SK-N-SH (cell line): Measurements from ENCODE around the gene MORC1. TPM values are rescaled to one million over a fixed set of nuclear protein-coding genes. Genes with fewer than 3 reads are reported as not detected.

Experiments
- CTCF ChIA-PET: fragments of 300-600, 350-600 bp; formaldehyde crosslinking; extraction: SDS; loops from one replicate; lab custom pipeline; 2021; lab: Yijun Ruan, JAX
- POLR2A ChIA-PET: fragments of 350-600 bp; sonication (Branson Sonifier 250); formaldehyde crosslinking; extraction: SDS; loops from one replicate; lab custom pipeline; 2020; ENCODE audit warnings: antibody characterized with exemption, inconsistent platforms; lab: Yijun Ruan, JAX
- DNase-seq: peaks from one replicate; pipeline ENCODE4 v3.0.0; 2012
- H2AFZ ChIP-seq: fragments of 200-600 bp; sonication (generic); 2 replicates; pipeline ENCODE4 v1.8.1; 2016; ENCODE audit warnings: antibody characterized with exemption, mild to moderate bottlenecking, low read depth
- H3F3A ChIP-seq: fragments of 200-600 bp; sonication (generic); replicated peaks from 2 replicates; pipeline ENCODE3; 2016; ENCODE audit warnings: antibody characterized with exemption, mild to moderate bottlenecking; ENCODE audit not compliant: insufficient read depth
- H3K27ac ChIP-seq, 2 experiments: fragments of 200-500 bp in 1 of 2; fragments of 200-600 bp in 1 of 2; sonication (Bioruptor generic) in 1 of 2; sonication (generic), shearing (Covaris generic) in 1 of 2; 2 replicates each; pipeline versions ENCODE4 v1.5.1 to v1.6.1; 2014 to 2016; ENCODE audit warnings: low read depth in 2 of 2, inconsistent platforms in 1 of 2, low read length in 1 of 2, mild to moderate bottlenecking in 1 of 2, mixed read lengths in 1 of 2
- H3K27me3 ChIP-seq: fragments of 200-600 bp; sonication (generic), shearing (Covaris generic); 2 replicates; pipeline ENCODE4 v1.6.1; 2016; ENCODE audit warnings: mixed run types; ENCODE audit not compliant: insufficient read depth
- H3K36me3 ChIP-seq, 2 experiments: fragments of 200-500 bp in 1 of 2; fragments of 200-600 bp in 1 of 2; sonication (Bioruptor generic) in 1 of 2; sonication (generic) in 1 of 2; replicated peaks in 1 of 2; 2 replicates each; pipeline versions ENCODE3 to v1.5.1; 2014 to 2016; ENCODE audit warnings: low read length in 1 of 2, mild to moderate bottlenecking in 1 of 2; ENCODE audit not compliant: insufficient read depth in 2 of 2, control insufficient read depth in 1 of 2
- H3K4me1 ChIP-seq, 2 experiments: fragments of 200-500 bp in 1 of 2; fragments of 200-600 bp in 1 of 2; sonication (Bioruptor generic) in 1 of 2; sonication (generic), shearing (Covaris generic) in 1 of 2; 2 replicates each; pipeline versions ENCODE4 v1.5.1 to v1.6.1; 2014 to 2016; ENCODE audit warnings: low read depth in 1 of 2, low read length in 1 of 2, mixed run types in 1 of 2; ENCODE audit not compliant: insufficient read depth in 2 of 2, control insufficient read depth in 1 of 2
- H3K4me2 ChIP-seq: fragments of 200-600 bp; sonication (generic), shearing (Covaris generic); 2 replicates; pipeline ENCODE4 v1.6.1; 2017; ENCODE audit warnings: mixed run types
- H3K4me3 ChIP-seq, 2 experiments: fragments of 200-500 bp in 1 of 2; fragments of 200-600 bp in 1 of 2; sonication (Bioruptor generic) in 1 of 2; sonication (generic), shearing (Covaris generic) in 1 of 2; 2 replicates each; pipeline versions ENCODE4 v1.5.1 to v1.8.1; 2014 to 2016; ENCODE audit warnings: low read depth in 2 of 2, inconsistent platforms in 1 of 2, low read length in 1 of 2, mild to moderate bottlenecking in 1 of 2, mixed read lengths in 1 of 2, moderate library complexity in 1 of 2
- H3K79me2 ChIP-seq: fragments of 200-600 bp; sonication (generic); 2 replicates; pipeline ENCODE4 v1.8.1; 2017; ENCODE audit warnings: mild to moderate bottlenecking; ENCODE audit not compliant: insufficient read depth
- H3K9ac ChIP-seq: fragments of 200-600 bp; sonication (generic); 2 replicates; pipeline ENCODE4 v1.6.1; 2017; ENCODE audit warnings: mixed run types
- H3K9me2 ChIP-seq: fragments of 200-600 bp; sonication (generic); 2 replicates; pipeline ENCODE4 v1.6.1; 2017; ENCODE audit warnings: mixed run types
- H3K9me3 ChIP-seq: fragments of 200-600 bp; sonication (generic); 2 replicates; pipeline ENCODE4 v1.6.1; 2017; ENCODE audit warnings: mixed run types, mild to moderate bottlenecking, moderate library complexity
- H4K20me1 ChIP-seq: fragments of 200-600 bp; sonication (generic); 2 replicates; pipeline ENCODE4 v1.6.1; 2017; ENCODE audit warnings: mild to moderate bottlenecking, mixed run types; ENCODE audit not compliant: insufficient read depth
- ELF1 ChIP-seq: IDR thresholded peaks from 2 replicates; pipeline ENCODE4 v1.4.0; 2012
- MAX ChIP-seq: IDR thresholded peaks from 2 replicates; pipeline ENCODE4 v1.4.0; 2012; ENCODE audit warnings: low read depth
- MEF2A ChIP-seq: IDR thresholded peaks from 2 replicates; pipeline ENCODE4 v1.4.0; 2012; ENCODE audit warnings: low read depth, borderline replicate concordance
- NRF1 ChIP-seq: IDR thresholded peaks from 2 replicates; pipeline ENCODE4 v1.6.1; 2012; ENCODE audit warnings: low read depth, mild to moderate bottlenecking, low read length
- PBX3 ChIP-seq: IDR thresholded peaks from 2 replicates; pipeline ENCODE4; 2012
- REST ChIP-seq: IDR thresholded peaks from 2 replicates; pipeline ENCODE4 v1.6.1; 2012; ENCODE audit warnings: mild to moderate bottlenecking, low read depth, low read length, moderate library complexity
- RFX5 ChIP-seq: IDR thresholded peaks from 2 replicates; pipeline ENCODE4 v1.6.1; 2012; ENCODE audit warnings: mild to moderate bottlenecking, improper control_type of control experiment, low read length
- SIN3A ChIP-seq: IDR thresholded peaks from 2 replicates; pipeline ENCODE4 v1.6.1; 2012; ENCODE audit warnings: low read depth, mild to moderate bottlenecking, low read length, moderate library complexity, borderline replicate concordance
- TAF1 ChIP-seq: IDR thresholded peaks from 2 replicates; pipeline ENCODE4 v1.6.1; 2012; ENCODE audit warnings: low read depth, mild to moderate bottlenecking, low read length, moderate library complexity, borderline replicate concordance
- USF2 ChIP-seq: fragments of 150-350 bp; IDR thresholded peaks from 2 replicates; pipeline ENCODE4 v1.6.1; 2017; ENCODE audit warnings: antibody characterized with exemption, low read length, low read depth, borderline replicate concordance
- ZBTB33 ChIP-seq: IDR thresholded peaks from 2 replicates; pipeline ENCODE4 v1.4.0; 2012; ENCODE audit warnings: low read depth, borderline replicate concordance
- WGBS: methylation state at CpG from one replicate; pipeline ENCODE4 v1.1.6; 2017; ENCODE audit warnings: low lambda C conversion rate; 5-methylcytosine and 5-hydroxymethylcytosine counted together
- polyA plus RNA-seq, 3 experiments: library from polyadenylated mRNA; depleted of rRNA; stranded (reverse); fragments of >200 nt; gene quantifications; 2 replicates each; pipeline ENCODE4 v1.2.3, GENCODE V29; 2012

Gene MORC1
- polyA plus RNA-seq, 1 of the 3 experiments (the other 2 are of a cell fraction), result not detected

- Histone ChIP-seq H3K9me3 (no peaks in the 10 kb centered on the region), H3K4me2 (no peak overlapping the region), H3K27me3 (no peaks in the 10 kb centered on the region; the same call in 1 of the 2 replicates), H3K36me3 (no peaks in the 10 kb centered on the region), H3K9me2 (no peaks in the 10 kb centered on the region), H4K20me1 (no peaks in the 10 kb centered on the region), H3F3A (no peaks in the 10 kb centered on the region), H3K9ac (no peak overlapping the region), H3K79me2 (no peaks in the 10 kb centered on the region), H3K4me3 (no peak overlapping the region), H3K27ac (no peak overlapping the region), H3K4me1 (no peaks in the 10 kb centered on the region), H2AFZ (peak overlapping the region; percentile 27; the same call in 1 of the 2 replicates)
- DNase-seq, result no peak
- ChIA-PET POLR2A (no interaction called here), CTCF (interaction anchor here (1.3 to 2.9 kb wide), 2 partner anchors 68 to 430 kb away, joined by 3 to 15 read pairs; no protein-coding TSS in a partner anchor)
- 0% methylated on average over 2 of the region's 2 CpGs for WGBS
- TF ChIP-seq MAX (no peak), RFX5 (no peak), NRF1 (no peak), SIN3A (no peak), PBX3 (no peak), USF2 (no peak), ELF1 (no peak), TAF1 (no peak), REST (no peak), MEF2A (no peak), ZBTB33 (no peak)
These were observed 26.1 kb downstream of the MORC1 start for GRCh38 chr3:109091846-109092245.
